COLO829 (cell line): Measurements from ENCODE around the gene CRTC2.
"Not testable (repeated sequence)": the region's sequence is repeated elsewhere in the genome, so short reads cannot be mapped to it uniquely, and the experiment has no call there.

Source experiments
- DNase-seq: peaks from one replicate; pipeline ENCODE4 v3.0.0; 2012; ENCODE audit warnings: low spot score

Gene CRTC2, protein sequence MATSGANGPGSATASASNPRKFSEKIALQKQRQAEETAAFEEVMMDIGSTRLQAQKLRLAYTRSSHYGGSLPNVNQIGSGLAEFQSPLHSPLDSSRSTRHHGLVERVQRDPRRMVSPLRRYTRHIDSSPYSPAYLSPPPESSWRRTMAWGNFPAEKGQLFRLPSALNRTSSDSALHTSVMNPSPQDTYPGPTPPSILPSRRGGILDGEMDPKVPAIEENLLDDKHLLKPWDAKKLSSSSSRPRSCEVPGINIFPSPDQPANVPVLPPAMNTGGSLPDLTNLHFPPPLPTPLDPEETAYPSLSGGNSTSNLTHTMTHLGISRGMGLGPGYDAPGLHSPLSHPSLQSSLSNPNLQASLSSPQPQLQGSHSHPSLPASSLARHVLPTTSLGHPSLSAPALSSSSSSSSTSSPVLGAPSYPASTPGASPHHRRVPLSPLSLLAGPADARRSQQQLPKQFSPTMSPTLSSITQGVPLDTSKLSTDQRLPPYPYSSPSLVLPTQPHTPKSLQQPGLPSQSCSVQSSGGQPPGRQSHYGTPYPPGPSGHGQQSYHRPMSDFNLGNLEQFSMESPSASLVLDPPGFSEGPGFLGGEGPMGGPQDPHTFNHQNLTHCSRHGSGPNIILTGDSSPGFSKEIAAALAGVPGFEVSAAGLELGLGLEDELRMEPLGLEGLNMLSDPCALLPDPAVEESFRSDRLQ

DNA sequence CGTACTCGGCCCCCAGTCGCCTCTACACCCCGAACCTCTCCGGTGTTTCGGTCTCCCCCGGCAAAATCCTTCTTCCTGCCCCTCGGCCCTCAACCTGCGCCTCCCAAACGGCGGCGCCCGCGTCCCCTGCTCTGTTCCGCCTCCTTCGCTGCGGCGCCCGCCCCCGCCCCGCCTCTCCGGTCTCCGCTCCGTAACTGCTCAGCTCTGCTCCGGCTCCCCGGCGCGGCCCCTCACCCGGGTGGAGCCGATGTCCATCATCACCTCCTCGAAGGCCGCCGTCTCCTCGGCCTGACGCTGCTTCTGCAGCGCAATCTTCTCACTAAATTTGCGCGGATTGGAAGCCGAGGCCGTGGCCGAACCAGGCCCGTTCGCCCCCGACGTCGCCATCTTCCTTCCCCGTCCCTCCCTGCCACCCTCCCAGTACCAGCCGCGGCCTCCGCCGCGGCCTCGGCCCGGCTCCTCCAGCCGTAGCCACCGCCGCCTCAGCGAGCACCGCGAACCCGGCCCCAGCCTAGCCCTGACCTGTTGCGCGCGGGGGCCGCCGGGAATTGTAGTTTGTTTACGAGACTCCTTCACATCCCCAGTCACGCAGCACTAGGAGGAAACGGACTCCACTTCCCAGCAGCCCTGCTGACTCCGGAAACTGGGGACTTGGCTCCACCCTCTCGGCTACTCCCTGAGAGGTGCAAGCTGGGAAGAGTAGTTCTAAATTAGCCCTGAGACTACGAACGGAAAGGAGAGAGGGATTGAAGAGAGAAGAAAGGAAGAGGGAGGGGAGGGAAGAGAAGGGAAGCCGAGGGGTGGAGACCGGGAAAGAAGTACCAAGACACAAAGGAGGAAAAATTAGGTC, at the start of gene CRTC2:
Gene CRTC2, minus strand, starts transcription at position 502 of the 850 bp plus-strand sequence. Its CDS starts 115 bp downstream, at position 387.
- DNase-seq = peak; percentile 99

DNA sequence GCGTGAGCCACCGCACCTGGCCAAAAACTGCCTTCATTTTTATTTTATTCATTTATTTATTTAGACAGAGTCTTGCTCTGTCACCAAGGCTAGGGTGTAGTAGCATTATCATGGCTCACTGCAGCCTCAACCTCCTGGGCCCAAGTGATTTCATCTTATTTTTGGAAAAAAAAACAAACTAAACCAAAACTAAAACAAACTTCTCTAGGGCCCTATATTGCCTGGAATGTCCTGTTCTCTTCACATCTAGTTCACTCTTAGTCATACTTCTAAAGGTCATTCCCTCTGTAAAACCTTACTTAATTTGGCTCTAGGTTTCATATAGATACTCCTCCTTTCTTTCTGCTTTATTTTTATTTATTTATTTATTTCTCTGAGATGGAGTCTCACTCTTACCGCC, 47.7 kb upstream of the CRTC2 start:
- no peak for DNase-seq

DNA sequence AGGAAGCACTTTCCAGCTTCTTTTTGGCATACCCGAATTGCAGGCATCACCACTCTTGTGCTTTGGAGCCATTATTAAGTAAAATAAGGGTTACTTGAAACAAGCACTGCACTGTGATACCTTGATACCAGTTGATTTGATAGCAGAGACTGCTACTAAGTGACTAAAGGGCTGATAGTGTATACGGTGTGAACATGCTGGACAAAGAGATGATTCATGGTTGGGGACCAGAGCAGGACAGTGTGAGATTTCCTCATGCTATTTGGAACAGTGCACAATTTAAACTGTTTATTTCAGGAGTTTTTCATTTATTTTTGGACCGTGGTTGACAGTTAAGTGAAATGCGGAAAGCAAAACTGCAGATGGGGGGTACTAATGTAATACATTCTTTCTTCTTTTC, 42.0 kb upstream of the CRTC2 start:
- no peak for DNase-seq

DNA sequence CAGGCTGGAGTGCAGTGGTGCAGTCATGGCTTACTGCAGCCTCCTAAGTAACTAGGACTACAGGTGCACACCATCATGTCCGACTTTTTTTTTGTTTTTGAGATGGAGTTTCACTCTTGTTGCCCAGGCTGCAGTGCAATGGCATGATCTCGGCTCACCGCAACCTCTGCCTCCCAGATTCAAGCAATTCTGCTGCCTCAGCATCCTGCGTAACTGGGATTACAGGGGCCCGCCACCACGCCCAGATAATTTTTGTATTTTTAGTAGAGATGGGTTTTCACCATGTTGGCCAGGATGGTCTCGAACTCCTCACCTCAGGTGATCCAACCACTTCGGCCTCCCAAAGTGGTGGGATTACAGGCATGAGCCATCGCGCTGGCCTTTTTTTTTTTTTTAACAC, 38.5 kb upstream of the CRTC2 start:
- not testable (repeated sequence) for DNase-seq

DNA sequence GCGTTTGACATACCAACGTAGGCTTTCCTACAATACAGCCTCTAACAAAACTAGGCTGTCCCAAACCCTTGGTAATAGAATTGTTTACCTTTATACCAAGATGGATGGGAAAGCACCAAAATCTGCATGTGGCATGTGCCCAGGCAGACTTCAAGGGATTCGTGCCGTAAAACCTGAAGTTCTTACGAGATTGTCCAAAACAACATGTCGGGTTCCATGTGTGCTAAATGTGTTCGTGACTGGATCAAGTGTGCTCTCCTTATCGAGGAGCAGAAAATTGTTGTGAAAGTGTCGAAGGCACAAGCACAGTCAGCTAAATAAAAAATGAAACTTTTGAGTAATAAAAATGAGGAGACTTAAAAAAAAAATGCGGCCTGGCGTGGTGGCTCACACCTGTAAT, 37.2 kb upstream of the CRTC2 start:
- DNase-seq = no peak

DNA sequence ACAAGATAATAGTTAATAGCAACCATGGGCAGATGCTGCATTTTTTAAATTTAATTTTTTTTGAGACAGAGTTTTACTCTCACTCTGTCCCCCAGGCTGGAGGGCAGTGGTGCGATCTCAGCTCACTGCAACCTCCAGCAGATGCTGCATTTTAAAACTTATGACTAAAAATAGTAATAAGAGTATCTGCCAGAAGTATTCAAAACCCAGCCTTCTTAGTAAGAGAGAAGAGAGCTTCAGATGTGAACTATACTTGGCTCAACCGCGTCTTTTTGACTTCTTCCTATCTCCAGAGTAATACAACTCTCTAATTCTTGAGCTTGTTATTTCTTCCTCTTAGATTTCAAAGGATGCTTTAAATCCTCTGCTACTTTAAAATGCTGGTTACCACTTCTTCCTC, 36.8 kb upstream of the CRTC2 start:
- DNase-seq = no peak

DNA sequence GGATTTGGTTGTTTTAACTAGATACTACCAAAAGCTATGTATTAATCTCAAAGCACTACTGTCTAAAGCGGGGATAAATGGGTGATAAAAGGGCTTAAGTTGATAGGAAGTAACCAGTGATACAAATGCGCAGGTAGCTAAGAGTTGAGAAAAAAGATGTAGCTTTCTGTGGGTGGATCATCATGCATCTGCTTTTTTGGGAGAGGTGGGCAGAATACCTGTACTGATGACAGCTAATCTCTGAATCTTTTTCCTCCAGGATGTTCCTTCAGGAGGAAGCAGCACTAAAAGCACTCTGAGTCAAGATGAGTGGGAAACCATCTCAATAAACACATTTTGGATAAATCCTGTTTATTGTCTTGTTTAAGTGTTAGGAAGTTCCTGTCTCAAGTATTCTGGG, 33.4 kb upstream of the CRTC2 start:
- no peak for DNase-seq

DNA sequence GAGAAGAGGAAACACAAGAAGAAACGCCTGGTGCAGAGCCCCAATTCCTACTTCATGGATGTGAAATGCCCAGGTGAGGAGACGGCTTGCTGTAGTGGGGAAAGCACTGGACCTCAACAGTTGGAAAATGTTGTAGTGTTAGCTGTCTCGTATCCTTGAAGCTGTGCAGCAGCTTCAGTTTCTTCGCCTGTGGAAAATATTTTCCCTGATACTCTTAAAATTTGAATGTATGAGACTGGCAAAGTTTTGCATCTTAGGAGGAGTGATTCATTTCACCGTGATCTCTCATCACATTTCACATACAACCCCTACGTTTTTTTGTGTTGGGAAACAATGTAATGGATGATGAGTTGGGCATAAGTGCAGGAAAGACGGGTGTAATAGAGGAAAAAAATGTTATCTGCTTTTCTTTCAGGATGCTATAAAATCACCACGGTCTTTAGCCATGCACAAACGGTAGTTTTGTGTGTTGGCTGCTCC, 32.8 kb upstream of the CRTC2 start:
- no peak for DNase-seq

DNA sequence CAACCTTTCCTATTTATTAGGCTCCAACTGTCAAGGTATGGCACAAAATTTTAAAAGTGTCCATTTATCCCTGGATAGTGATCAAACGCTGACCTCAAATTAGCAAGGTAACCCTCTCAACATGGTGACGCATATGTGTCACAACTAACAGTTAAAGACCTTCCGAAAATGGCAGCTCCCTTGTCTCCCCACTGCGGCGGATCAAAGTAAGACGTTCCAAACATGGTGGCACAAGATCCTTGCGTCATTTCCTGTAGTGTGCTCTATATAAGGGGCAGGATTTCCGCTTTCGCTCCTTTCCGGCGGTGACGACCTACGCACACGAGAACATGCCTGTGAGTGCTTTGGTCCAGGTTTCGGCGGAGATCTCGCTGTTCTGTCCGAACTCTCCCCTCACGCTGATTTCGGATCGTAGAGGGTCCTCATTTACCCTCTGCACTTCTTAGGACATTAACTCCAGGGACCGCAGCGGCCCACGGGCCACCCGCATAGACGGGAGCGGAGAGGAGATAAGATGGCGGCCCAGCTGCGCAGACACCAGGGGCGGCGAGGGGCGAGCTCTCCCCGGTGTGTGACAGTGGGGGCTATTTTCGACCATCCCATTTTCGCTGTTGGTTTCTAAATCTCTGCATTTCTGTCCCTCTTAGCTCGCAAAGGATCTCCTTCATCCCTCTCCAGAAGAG, 32.2 kb upstream of the CRTC2 start, which contains the start of gene RPS27:
Gene RPS27, plus strand, starts transcription at position 295 of the 683 bp plus-strand sequence. Its CDS starts 35 bp downstream, at position 330.
- peak; percentile 100 for DNase-seq

DNA sequence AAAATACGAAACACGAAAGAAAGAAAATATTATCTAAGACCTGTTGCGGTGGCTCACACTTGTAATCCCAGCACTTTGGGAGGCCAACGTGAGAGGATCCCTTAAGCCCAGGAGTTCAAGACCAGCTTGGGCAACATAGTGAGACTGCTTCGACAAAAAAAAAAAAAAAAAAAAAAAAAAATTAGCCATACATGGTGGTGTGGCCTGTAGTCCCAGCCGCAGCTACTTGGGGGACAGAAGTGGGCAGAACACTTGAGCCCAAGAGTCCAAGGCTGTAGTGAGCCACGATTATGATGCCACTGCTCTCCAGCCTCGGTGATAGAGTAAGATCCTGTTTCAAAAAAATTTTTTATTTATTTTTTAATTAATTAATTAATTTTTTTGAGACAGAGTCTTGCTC, 29.2 kb upstream of the CRTC2 start:
- no peak for DNase-seq

DNA sequence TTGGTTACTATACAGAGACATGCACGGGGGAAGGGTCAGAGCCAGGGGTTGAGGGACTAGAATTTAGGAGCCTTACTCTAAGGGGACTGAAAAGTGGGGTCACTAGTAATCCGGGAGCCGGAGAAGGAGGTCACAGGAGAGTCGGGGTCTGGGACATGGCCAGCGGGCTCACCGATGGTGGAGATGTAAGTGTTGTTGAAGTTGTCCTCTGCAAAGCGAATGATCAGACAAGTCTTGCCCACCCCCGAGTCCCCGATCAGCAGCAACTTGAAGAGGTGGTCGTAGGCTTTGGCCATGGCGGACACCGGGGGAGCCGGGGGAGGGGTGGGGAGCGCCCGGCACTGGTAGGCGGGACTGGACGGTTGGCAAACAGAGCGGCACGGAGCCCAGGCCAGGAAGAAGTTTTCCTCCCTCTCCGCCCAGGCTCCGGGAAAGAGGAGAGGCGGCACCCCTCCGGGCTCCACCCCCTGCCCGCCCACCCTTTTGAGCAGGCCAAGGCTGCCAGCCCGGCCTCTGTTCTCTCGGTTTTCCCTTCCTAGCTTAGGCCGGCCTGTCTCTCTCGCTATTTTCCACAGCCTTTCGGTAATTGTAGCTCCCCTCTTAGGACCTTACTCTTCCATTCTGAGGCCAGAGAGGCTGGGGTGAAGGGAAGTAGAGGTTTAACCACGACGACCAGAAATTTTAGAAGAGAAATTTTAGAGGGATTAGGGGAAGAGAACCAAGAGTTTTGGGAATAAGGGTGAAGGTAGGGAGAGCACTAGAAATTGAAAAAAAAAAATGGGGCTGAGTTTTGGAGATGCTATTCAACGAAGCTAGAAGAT, 27.7 kb upstream of the CRTC2 start, which contains the start of gene RAB13:
Gene RAB13, minus strand, starts transcription at position 399 of the 821 bp plus-strand sequence. Its CDS starts 103 bp downstream, at position 296.
- DNase-seq = peak; percentile 95

DNA sequence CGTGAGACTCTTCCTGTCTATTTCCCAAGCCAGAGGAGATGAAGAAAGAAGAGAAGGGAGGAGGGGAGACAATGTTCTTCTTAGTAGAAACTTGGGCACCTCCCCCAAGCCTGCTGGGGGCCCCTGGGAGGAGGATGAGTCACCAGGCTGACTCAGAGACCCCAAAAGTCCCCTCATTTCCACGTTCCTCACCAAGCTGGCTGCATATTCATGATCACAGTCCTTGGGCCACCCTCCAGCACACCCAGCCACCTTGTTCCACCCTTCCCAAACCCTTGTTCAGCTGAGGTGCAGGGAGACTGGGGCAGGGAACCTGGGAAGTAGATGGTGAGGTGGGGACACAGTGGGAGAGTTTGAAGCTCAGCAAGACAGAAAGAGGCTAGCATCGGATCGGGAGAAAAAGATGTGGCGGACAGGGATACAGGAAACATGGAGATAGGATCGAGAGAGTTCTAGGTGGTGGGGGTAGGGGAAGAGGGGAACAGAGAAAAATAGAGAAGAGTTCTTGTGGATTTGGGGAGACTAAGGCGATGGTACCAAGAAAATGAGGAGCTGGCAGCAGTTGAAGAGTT, 27.0 kb upstream of the CRTC2 start:
- DNase-seq = no peak

DNA sequence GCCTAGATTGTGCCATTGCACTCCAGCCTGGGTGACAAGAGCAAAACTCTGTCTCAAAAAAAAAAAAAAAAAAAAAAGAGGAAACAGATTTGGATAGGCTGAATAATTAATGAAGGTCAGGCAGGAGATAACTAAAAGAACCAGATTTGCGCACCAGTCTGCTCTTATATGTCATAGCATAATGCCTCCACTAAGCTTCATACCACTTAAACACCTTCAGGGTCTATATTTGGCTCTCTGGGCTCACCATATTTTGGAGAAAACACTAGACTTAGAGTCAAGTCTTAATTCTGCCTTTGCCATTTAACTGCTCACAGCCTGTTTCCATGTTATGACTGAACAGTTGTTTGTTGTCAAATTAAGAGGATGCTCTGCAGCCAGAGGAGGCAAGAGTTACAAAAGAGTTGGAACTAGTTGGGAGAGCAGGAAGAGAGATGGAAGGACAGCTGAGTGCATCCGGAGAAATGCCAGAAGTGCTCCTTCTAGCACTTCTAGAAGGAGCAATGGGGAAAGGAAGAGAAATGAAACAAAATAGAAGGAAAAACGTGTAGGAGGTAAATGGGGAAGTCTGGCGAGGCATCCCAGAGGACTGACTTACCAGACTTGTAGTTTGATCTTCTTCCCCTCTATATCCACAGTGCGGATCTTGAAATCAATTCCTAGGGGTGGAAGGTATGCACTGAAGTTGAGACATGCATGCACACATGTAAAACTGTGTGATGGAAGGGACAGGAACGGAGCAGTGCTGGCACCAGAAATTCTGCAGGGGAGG, 25.9 kb upstream of the CRTC2 start:
- no peak for DNase-seq

DNA sequence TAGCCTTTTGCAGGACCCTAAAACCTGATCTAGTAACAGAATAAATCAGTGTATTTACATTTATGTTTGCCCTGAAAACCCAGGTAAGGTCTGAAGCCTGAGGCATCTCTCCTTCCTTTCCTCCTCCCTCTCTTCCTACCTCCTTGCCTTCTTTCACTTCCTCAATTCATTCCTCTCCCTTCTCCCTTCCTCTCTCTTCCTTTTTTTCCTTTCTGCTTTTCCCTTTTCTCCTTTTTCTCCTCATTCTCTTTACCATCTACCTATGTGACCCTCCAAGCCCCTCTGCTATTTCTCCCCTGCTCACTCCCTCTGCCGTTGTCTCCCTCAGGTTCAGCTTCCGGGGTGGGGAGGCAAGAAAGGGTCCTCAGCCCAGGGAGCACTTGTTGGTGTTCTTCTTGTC, 23.3 kb upstream of the CRTC2 start:
- DNase-seq = not testable (repeated sequence)

DNA sequence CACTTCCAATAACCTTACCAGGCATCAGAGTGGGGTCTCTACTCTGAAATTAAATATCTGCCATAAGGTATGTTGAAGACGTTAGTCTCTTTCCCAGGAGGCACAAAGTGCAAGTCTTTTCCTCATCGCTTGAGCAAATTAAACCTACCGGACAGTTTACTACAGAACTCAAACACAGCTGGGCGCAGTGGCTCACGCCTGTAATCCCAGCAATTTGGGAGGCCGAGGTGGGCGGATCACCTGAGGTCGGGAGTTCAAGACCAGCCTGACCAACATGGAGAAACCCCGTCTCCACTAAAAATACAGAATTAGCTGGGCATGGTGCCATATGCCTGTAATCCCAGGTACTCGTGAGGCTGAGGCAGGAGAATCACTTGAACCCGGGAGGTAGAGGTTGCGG, 20.7 kb upstream of the CRTC2 start:
- DNase-seq = not testable (repeated sequence)

DNA sequence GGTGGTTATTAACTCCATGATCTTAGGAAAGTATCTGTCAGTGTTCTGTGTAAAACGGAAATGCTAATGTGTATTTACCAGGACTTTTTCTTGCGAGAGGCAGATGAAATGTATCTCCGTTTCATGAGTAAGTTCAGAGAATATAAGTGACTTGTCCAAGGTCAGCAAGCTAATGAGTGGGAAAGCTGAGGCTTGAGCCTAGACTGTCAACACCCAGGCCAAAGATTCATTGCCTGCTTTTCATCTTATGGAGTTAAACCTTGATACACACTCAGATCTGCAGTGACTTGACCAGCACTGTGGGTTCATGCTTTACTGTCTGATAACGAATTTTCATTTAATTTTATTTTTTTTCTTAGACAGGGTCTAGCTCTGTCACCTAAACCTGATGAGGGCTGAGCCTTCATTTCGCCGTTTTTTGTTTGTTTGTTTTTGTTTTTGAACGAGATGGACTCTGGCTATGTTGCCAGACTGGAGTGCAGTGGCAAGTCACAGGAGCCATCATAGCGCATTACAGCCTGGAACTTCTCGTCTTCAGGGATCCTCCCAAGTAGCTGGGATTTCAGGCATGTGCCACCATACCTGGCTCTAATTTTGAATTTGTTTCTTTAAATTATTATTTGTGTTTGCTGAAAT, 20.0 kb upstream of the CRTC2 start:
- DNase-seq = no peak

DNA sequence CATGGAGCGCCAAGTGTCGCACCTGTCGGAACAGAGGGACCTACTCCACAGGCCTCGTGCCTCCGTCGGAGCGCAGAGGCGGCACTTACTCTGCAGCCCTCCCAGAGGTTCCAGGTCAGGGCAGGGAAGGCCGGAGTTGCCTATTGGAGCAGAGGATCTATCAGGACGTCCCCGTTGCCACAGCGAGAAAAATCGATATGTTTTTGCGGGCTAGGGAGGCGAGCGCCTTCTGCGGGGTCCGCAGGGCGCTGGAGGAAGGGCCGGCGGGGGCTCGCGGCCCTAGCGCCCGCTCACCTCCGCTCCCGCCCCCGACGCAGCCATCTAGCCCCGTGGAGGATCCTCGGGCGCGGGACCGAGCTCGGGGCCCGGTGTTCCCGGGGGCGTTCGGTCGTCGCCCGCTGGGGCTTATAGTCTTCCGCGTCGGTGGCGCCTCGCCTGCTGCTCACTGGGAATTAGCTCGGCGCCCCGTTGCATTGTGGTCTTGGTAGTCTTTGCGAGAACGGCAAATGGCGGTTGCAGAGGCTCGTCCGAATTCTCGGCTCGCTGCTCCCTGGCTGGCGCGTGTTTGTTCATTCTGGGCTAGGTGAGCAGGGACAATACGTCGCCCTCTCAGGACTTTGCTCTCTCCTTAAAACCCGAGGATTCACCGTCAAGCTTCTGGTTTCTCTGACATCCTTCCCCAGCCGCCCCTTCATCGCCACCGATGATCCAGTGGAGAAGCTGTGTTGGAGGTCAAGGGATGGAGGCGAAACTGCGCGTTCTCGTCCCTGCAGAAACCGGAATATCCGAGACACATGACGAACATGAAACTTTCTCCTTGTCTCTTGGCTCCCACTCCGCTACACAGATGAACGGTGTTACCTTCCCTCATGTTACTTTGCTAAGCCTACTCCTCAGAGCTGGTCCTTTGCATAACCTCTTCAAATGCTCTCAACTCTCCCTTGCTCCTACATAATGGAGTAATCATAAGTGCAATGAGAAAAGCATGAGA, 19.1 kb upstream of the CRTC2 start, which contains the start of gene JTB:
Gene JTB, minus strand, starts transcription at position 425 of the 991 bp plus-strand sequence. Its CDS starts 422 bp downstream, at position 3.
- DNase-seq = peak; percentile 87
